HEK293T (cell line): Measurements from ENCODE around the gene PRRC1.

Experiments
- CTCF ChIA-PET: fragments of 350-600 bp; formaldehyde crosslinking; extraction: SDS; loops from one replicate; lab custom pipeline; 2021; ENCODE audit warnings: antibody characterized with exemption, inconsistent platforms; lab: Yijun Ruan, JAX
- POLR2A ChIA-PET: fragments of 350-600 bp; formaldehyde crosslinking; extraction: SDS; loops from one replicate; lab custom pipeline; 2020; ENCODE audit warnings: antibody characterized with exemption, inconsistent platforms; lab: Yijun Ruan, JAX
- DNase-seq: peaks from one replicate; pipeline ENCODE4 v3.0.0; 2012; ENCODE audit warnings: mixed read lengths; ENCODE audit errors: extremely low spot score
- ARNT ChIP-seq: fragments of 450-650 bp; IDR thresholded peaks from 2 replicates; pipeline ENCODE4 v1.6.1; 2017; ENCODE audit warnings: mild to moderate bottlenecking
- BHLHE40 ChIP-seq: fragments of 450-650 bp; IDR thresholded peaks from 2 replicates; pipeline ENCODE4 v1.6.1; 2016; ENCODE audit warnings: mild to moderate bottlenecking, moderate library complexity, borderline replicate concordance
- CTBP1 ChIP-seq: fragments of 450-650 bp; IDR thresholded peaks from 2 replicates; pipeline ENCODE4 v1.6.1; 2016; ENCODE audit warnings: borderline replicate concordance
- ELF4 ChIP-seq: fragments of 450-650 bp; IDR thresholded peaks from 2 replicates; pipeline ENCODE4 v1.6.1; 2017; ENCODE audit warnings: antibody characterized with exemption
- FOXA1 ChIP-seq: fragments of 450-650 bp; IDR thresholded peaks from 2 replicates; pipeline ENCODE4 v1.6.1; 2016; ENCODE audit warnings: mild to moderate bottlenecking
- FOXK2 ChIP-seq: fragments of 450-650 bp; IDR thresholded peaks from 2 replicates; pipeline ENCODE4 v1.6.1; 2016; ENCODE audit warnings: mild to moderate bottlenecking
- FOXM1 ChIP-seq: fragments of 450-650 bp; IDR thresholded peaks from 2 replicates; pipeline ENCODE4 v1.6.1; 2017; ENCODE audit warnings: mild to moderate bottlenecking, borderline replicate concordance
- HDGF ChIP-seq: fragments of 450-650 bp; IDR thresholded peaks from 2 replicates; pipeline ENCODE4 v1.6.1; 2017; ENCODE audit warnings: antibody characterized with exemption, borderline replicate concordance
- L3MBTL2 ChIP-seq: fragments of 450-650 bp; conservative IDR thresholded peaks from 2 replicates; pipeline ENCODE4 v1.6.1; 2016; ENCODE audit warnings: mild to moderate bottlenecking
- LEF1 ChIP-seq: fragments of 450-650 bp; IDR thresholded peaks from 2 replicates; pipeline ENCODE4 v1.6.1; 2017; ENCODE audit warnings: mild to moderate bottlenecking, borderline replicate concordance
- NFRKB ChIP-seq: fragments of 450-650 bp; IDR thresholded peaks from 2 replicates; pipeline ENCODE4 v1.6.1; 2016; ENCODE audit warnings: mild to moderate bottlenecking, moderate library complexity
- PKNOX1 ChIP-seq: fragments of 450-650 bp; IDR thresholded peaks from 2 replicates; pipeline ENCODE4 v1.6.1; 2016
- SP1 ChIP-seq: fragments of 450-650 bp; IDR thresholded peaks from 2 replicates; pipeline ENCODE4 v1.6.1; 2017
- SUZ12 ChIP-seq: fragments of 450-650 bp; IDR thresholded peaks from 2 replicates; pipeline ENCODE4 v1.6.1; 2016; ENCODE audit warnings: mild to moderate bottlenecking
- TARDBP ChIP-seq: fragments of 450-650 bp; IDR thresholded peaks from 2 replicates; pipeline ENCODE4 v1.6.1; 2016
- ZNF384 ChIP-seq: fragments of 450-650 bp; IDR thresholded peaks from 2 replicates; pipeline ENCODE4 v1.6.1; 2016

PRRC1 gene

GRCh38 chr5:127571314-127572131 is 54.1 kb downstream of the PRRC1 start:
- POLR2A ChIA-PET = no interaction called here
- TF ChIP-seq ELF4 = no peak
- no peak for TF ChIP-seq SUZ12
- no peak for TF ChIP-seq TARDBP
- no peak for TF ChIP-seq HDGF
- no peak for TF ChIP-seq PKNOX1
- TF ChIP-seq ZNF384 = no peak
- TF ChIP-seq L3MBTL2 = no peak
- TF ChIP-seq SP1 = no peak
- TF ChIP-seq ARNT = no peak
- TF ChIP-seq BHLHE40 = no peak
- no peak for TF ChIP-seq FOXA1
- TF ChIP-seq NFRKB = no peak
- TF ChIP-seq CTBP1 = no peak
- no peak for TF ChIP-seq FOXM1
- DNase-seq = no peak
- CTCF ChIA-PET = interaction anchor here (0.5 to 0.6 kb wide), 2 partner anchors 96 to 314 kb away, joined by 3 read pairs; no protein-coding TSS in a partner anchor

GRCh38 chr5:127572930-127573329 is 55.5 kb downstream of the PRRC1 start:
- TF ChIP-seq FOXA1 = no peak
- TF ChIP-seq FOXM1 = no peak
- no peak for TF ChIP-seq SUZ12
- TF ChIP-seq L3MBTL2 = no peak
- no peak for TF ChIP-seq LEF1
- TF ChIP-seq NFRKB = no peak
- TF ChIP-seq SP1 = no peak
- no peak for TF ChIP-seq HDGF
- TF ChIP-seq TARDBP = no peak
- POLR2A ChIA-PET = no interaction called here
- CTCF ChIA-PET = interaction anchor here (1.1 kb wide), 1 partner anchor 9 kb away, joined by 3 read pairs; no protein-coding TSS in a partner anchor
- peak; percentile 13 for DNase-seq

GRCh38 chr5:127574852-127575679 is 57.6 kb downstream of the PRRC1 start:
- ChIA-PET POLR2A (no interaction called here), CTCF (no interaction called here)
- TF ChIP-seq ARNT (no peak), FOXK2 (no peak), SP1 (no peak), LEF1 (no peak), ZNF384 (no peak), HDGF (no peak)
- no peak for DNase-seq

GRCh38 chr5:127577458-127577857 is 60.0 kb downstream of the PRRC1 start:
- POLR2A ChIA-PET = no interaction called here
- CTCF ChIA-PET = no interaction called here
- no peak for DNase-seq
- TF ChIP-seq NFRKB = no peak
- no peak for TF ChIP-seq ARNT
- TF ChIP-seq FOXM1 = no peak
- no peak for TF ChIP-seq FOXA1
- TF ChIP-seq ELF4 = no peak
- TF ChIP-seq SUZ12 = no peak
- no peak for TF ChIP-seq LEF1
- no peak for TF ChIP-seq BHLHE40
- TF ChIP-seq TARDBP = no peak
- no peak for TF ChIP-seq FOXK2
- no peak for TF ChIP-seq L3MBTL2
- TF ChIP-seq HDGF = no peak
- TF ChIP-seq PKNOX1 = no peak
- TF ChIP-seq CTBP1 = no peak
- TF ChIP-seq SP1 = no peak
- TF ChIP-seq ZNF384 = no peak

- ChIA-PET POLR2A (no interaction called here), CTCF (no interaction called here)
- TF ChIP-seq ELF4 (no peak), FOXK2 (no peak), LEF1 (no peak), TARDBP (no peak), ZNF384 (no peak), BHLHE40 (no peak), SUZ12 (no peak), FOXM1 (no peak), CTBP1 (no peak), SP1 (no peak), HDGF (no peak), FOXA1 (no peak), PKNOX1 (no peak), L3MBTL2 (no peak)
- no peak for DNase-seq
Measured at GRCh38 chr5:127580731-127581130, 63.3 kb downstream of the PRRC1 start.

- ChIA-PET POLR2A (no interaction called here), CTCF (no interaction called here)
- TF ChIP-seq FOXK2 = no peak
- TF ChIP-seq NFRKB = no peak
- no peak for TF ChIP-seq ZNF384
- no peak for TF ChIP-seq PKNOX1
- TF ChIP-seq SUZ12 = no peak
- no peak for TF ChIP-seq L3MBTL2
- TF ChIP-seq FOXM1 = no peak
- TF ChIP-seq SP1 = no peak
- no peak for TF ChIP-seq HDGF
- TF ChIP-seq ARNT = no peak
- TF ChIP-seq BHLHE40 = no peak
- TF ChIP-seq CTBP1 = no peak
- TF ChIP-seq ELF4 = no peak
- no peak for TF ChIP-seq FOXA1
- no peak for TF ChIP-seq TARDBP
- TF ChIP-seq LEF1 = no peak
- DNase-seq = no peak
Measured at GRCh38 chr5:127581450-127581849, 64.0 kb downstream of the PRRC1 start.
